Uterus (tissue), 4 donors: Measurements from ENCODE around the gene PRELID3B. TPM values are rescaled to one million over a fixed set of nuclear protein-coding genes. Genes with fewer than 3 reads are reported as not detected.

ENCODE experiments used
- DNase-seq, 2 donors: peaks; one replicate each; pipeline ENCODE4 v3.0.0-alpha.2; 2019 to 2020
- H3K27ac ChIP-seq, 2 donors: fragments of 200-600 bp; sonication (generic); 1 replicate in 1 of 2; 2 replicates in 1 of 2; pipeline ENCODE4 v1.5.1; 2016 to 2018
- H3K27me3 ChIP-seq, 2 donors: fragments of 200-600 bp; sonication (generic); one replicate each; pipeline ENCODE4 v1.5.1; 2018 to 2019; ENCODE audit warnings: control low read depth in 1 of 2
- H3K36me3 ChIP-seq, 2 donors: fragments of 200-600 bp; sonication (generic); one replicate each; pipeline ENCODE4 v1.5.1; 2019; ENCODE audit warnings: control low read depth in 1 of 2
- H3K4me1 ChIP-seq, 2 donors: fragments of 200-600 bp; sonication (generic); one replicate each; pipeline ENCODE4 v1.5.1; 2018 to 2019; ENCODE audit warnings: control low read depth in 1 of 2
- H3K4me3 ChIP-seq, 2 donors: fragments of 200-600 bp; sonication (generic); 1 replicate in 1 of 2; 2 replicates in 1 of 2; pipeline ENCODE4 v1.5.1; 2018 to 2019; ENCODE audit warnings: mild to moderate bottlenecking in 1 of 2
- H3K9me3 ChIP-seq, 2 donors: fragments of 200-600 bp; sonication (generic); one replicate each; pipeline ENCODE4 v1.5.1; 2019; ENCODE audit warnings: control low read depth in 1 of 2
- CTCF ChIP-seq, 4 experiments: fragments of 200-600 bp in 2 of 4; fragments of 450-650 bp in 2 of 4; sonication (generic) in 2 of 4; IDR thresholded peaks; one replicate each; pipeline ENCODE4 v1.5.1; 2016 to 2019; ENCODE audit warnings: antibody characterized with exemption in 4 of 4, mild to moderate bottlenecking in 2 of 4, moderate library complexity in 1 of 4
- POLR2A ChIP-seq, 2 donors: fragments of 450-650 bp; IDR thresholded peaks; one replicate each; pipeline ENCODE4 v1.6.1; 2016; ENCODE audit warnings: antibody characterized with exemption in 2 of 2, mild to moderate bottlenecking in 1 of 2, moderate library complexity in 1 of 2
- intact Hi-C: fragments of 100-400 bp; cut with DNase I; formaldehyde crosslinking; loops from one replicate; pipeline ENCODE4 v1.15.1; 2023; ENCODE audit warnings: low total_unique reads
- total RNA-seq, 4 donors: library from RNA; depleted of rRNA in 3 of 4; stranded (reverse); fragments of >200 nt in 3 of 4; gene quantifications; one replicate each; pipeline versions ENCODE4 v1.1.0 to v1.2.4, GENCODE V29; 2014 to 2023
- donor health status: DM: yes; HTN: yes; CAD: no.

Gene PRELID3B
- total RNA-seq, 4 donors from 2014 or later, result 13.3 to 44.3 (median 31.9) TPM

- Histone ChIP-seq H3K9me3 (no peaks in the 10 kb centered on the region), H3K4me3 (no peak overlapping the region), H3K4me1 (no peaks in the 10 kb centered on the region), H3K27ac (no peak overlapping the region), H3K27me3 (no peaks in the 10 kb centered on the region), H3K36me3 (no peaks in the 10 kb centered on the region)
- TF ChIP-seq CTCF (IDR thresholded peaks at IDR 0.05), result no peak
- no peak for TF ChIP-seq POLR2A (IDR thresholded peaks at IDR 0.05)
- intact Hi-C loops, result no loop called here
- no peak for DNase-seq
Measured at GRCh38 chr20:59082077-59082740, 39.6 kb upstream of the PRELID3B start.

- Histone ChIP-seq H3K4me1 (no peaks in the 10 kb centered on the region), H3K9me3 (no peaks in the 10 kb centered on the region), H3K4me3 (no peak overlapping the region), H3K27me3 (no peaks in the 10 kb centered on the region), H3K36me3 (no peaks in the 10 kb centered on the region), H3K27ac (no peak overlapping the region)
- intact Hi-C loops, result no loop called here
- no peak for TF ChIP-seq CTCF (IDR thresholded peaks at IDR 0.05)
- no peak for TF ChIP-seq POLR2A (IDR thresholded peaks at IDR 0.05)
- no peak for DNase-seq
Measured at GRCh38 chr20:59081036-59081435, 38.5 kb upstream of the PRELID3B start.

- H3K27me3 ChIP-seq, result no peaks in the 10 kb centered on the region
- intact Hi-C loops, result no loop called here
- H3K4me3 ChIP-seq, result no peak overlapping the region
- TF ChIP-seq POLR2A (IDR thresholded peaks at IDR 0.05), result no peak
- H3K27ac ChIP-seq, result no peak overlapping the region
- DNase-seq, result no peak
- H3K36me3 ChIP-seq, result no peaks in the 10 kb centered on the region
- H3K4me1 ChIP-seq, result no peaks in the 10 kb centered on the region
- no peaks in the 10 kb centered on the region for H3K9me3 ChIP-seq
Measured at GRCh38 chr20:59078231-59078630, 35.6 kb upstream of the PRELID3B start.

- intact Hi-C loops, result no loop called here
- no peak for DNase-seq
- Histone ChIP-seq H3K4me1 (no peaks in the 10 kb centered on the region), H3K27me3 (no peaks in the 10 kb centered on the region), H3K9me3 (no peaks in the 10 kb centered on the region), H3K4me3 (no peak overlapping the region), H3K27ac (no peak overlapping the region), H3K36me3 (no peaks in the 10 kb centered on the region)
- TF ChIP-seq POLR2A (IDR thresholded peaks at IDR 0.05) (no peak), CTCF (IDR thresholded peaks at IDR 0.05) (no peak)
Measured at GRCh38 chr20:59077705-59078104, 35.1 kb upstream of the PRELID3B start.

GRCh38 chr20:59075934-59076508, 33.4 kb upstream of the PRELID3B start:
- DNase-seq, result no peak
- Histone ChIP-seq H3K27me3 (no peaks in the 10 kb centered on the region), H3K4me1 (no peaks in the 10 kb centered on the region), H3K4me3 (no peak overlapping the region), H3K27ac (no peak overlapping the region), H3K36me3 (no peaks in the 10 kb centered on the region), H3K9me3 (no peaks in the 10 kb centered on the region)
- intact Hi-C loops, result no loop called here
- TF ChIP-seq POLR2A (IDR thresholded peaks at IDR 0.05) (no peak), CTCF (IDR thresholded peaks at IDR 0.05) (no peak)
